Coronary artery (tissue), 2 donors: Measurements from ENCODE around the gene KIAA1328.

Experiments
- DNase-seq: peaks from one replicate; pipeline ENCODE4 v3.0.0-alpha.2; 2017; ENCODE audit warnings: low spot score
- H3K27ac ChIP-seq, 2 donors: fragments of 200-600 bp; sonication (generic); one replicate each; pipeline ENCODE4 v1.5.1; 2016 to 2019
- H3K4me3 ChIP-seq: fragments of 200-600 bp; sonication (generic); 2 replicates; pipeline ENCODE4 v1.5.1; 2016; ENCODE audit warnings: mild to moderate bottlenecking, moderate library complexity
- CTCF ChIP-seq: fragments of 200-600 bp; sonication (generic); IDR thresholded peaks from one replicate; pipeline ENCODE4 v1.5.1; 2019; ENCODE audit warnings: antibody characterized with exemption

KIAA1328 gene

GRCh38 chr18:36889742-36890141 is 60.8 kb downstream of the KIAA1328 start:
- no peak overlapping the region for H3K27ac ChIP-seq
- no peak for DNase-seq
- no peak overlapping the region for H3K4me3 ChIP-seq
- no peak for TF ChIP-seq CTCF

GRCh38 chr18:36890598-36890997 is 61.7 kb downstream of the KIAA1328 start:
- no peak overlapping the region for H3K4me3 ChIP-seq
- no peak overlapping the region for H3K27ac ChIP-seq
- no peak for TF ChIP-seq CTCF
- no peak for DNase-seq

- no peak overlapping the region for H3K4me3 ChIP-seq
- H3K27ac ChIP-seq: no peak overlapping the region
- TF ChIP-seq CTCF: no peak
- DNase-seq: no peak
These were observed 64.3 kb downstream of the KIAA1328 start for GRCh38 chr18:36893227-36893626.

- no peak overlapping the region for H3K27ac ChIP-seq
These were observed 66.7 kb downstream of the KIAA1328 start for GRCh38 chr18:36895606-36896005.

GRCh38 chr18:36897253-36897652 is 68.3 kb downstream of the KIAA1328 start:
- H3K27ac ChIP-seq: no peak overlapping the region
- no peak for TF ChIP-seq CTCF
- no peak for DNase-seq
- no peak overlapping the region for H3K4me3 ChIP-seq

More at GRCh38 chr18:36895606-36896005, 66.7 kb downstream of the KIAA1328 start:
- DNase-seq: no peak
- TF ChIP-seq CTCF: no peak
- H3K4me3 ChIP-seq: no peak overlapping the region

- no peak for TF ChIP-seq CTCF
- H3K4me3 ChIP-seq: no peak overlapping the region
- DNase-seq: no peak
- no peak overlapping the region for H3K27ac ChIP-seq
These were observed 70.4 kb downstream of the KIAA1328 start for GRCh38 chr18:36899289-36899688.

GRCh38 chr18:36900466-36900865 is 71.5 kb downstream of the KIAA1328 start:
- Histone ChIP-seq H3K27ac (no peak overlapping the region), H3K4me3 (no peak overlapping the region)
- TF ChIP-seq CTCF: no peak
- no peak for DNase-seq
